Ovary (tissue), 9 donors: ENCODE data around the gene REXO4. TPM values are rescaled to one million over a fixed set of nuclear protein-coding genes. Genes with fewer than 3 reads are reported as not detected.

Experiments
- DNase-seq, 5 donors: peaks; one replicate each; pipeline ENCODE4 v3.0.0-alpha.2; 2019 to 2020
- H3K27ac ChIP-seq, 2 donors: fragments of 200-600 bp; one replicate each; pipeline versions ENCODE4 v1.5.1 to v1.8.0; 2019 to 2022
- H3K27me3 ChIP-seq: fragments of 200-600 bp; one replicate; pipeline ENCODE4 v1.8.0; 2022
- H3K36me3 ChIP-seq: fragments of 200-600 bp; sonication (generic); one replicate; pipeline ENCODE4 v1.5.1; 2019
- H3K4me1 ChIP-seq: one replicate; pipeline ENCODE4 v1.8.1; 2013; ENCODE audit warnings: mild to moderate bottlenecking, moderate library complexity; ENCODE audit not compliant: insufficient read depth
- H3K4me3 ChIP-seq: fragments of 200-600 bp; sonication (generic); one replicate; pipeline ENCODE4 v1.5.1; 2017
- H3K9me3 ChIP-seq, 2 donors: fragments of 200-600 bp in 1 of 2; sonication (generic) in 1 of 2; one replicate each; pipeline versions ENCODE4 v1.5.1 to v1.8.1; 2013 to 2019; ENCODE audit warnings: mild to moderate bottlenecking in 1 of 2, moderate library complexity in 1 of 2
- EP300 ChIP-seq: sonication (generic); formaldehyde crosslinking; IDR thresholded peaks from one replicate; pipeline ENCODE4 v1.6.1; 2017; ENCODE audit warnings: antibody characterized with exemption
- POLR2A ChIP-seq: fragments of 450-650 bp; IDR thresholded peaks from one replicate; pipeline ENCODE4 v1.6.1; 2017; ENCODE audit warnings: antibody characterized with exemption, mild to moderate bottlenecking, moderate library complexity
- WGBS, 3 donors: extraction: QIAGEN DNeasy Blood & Tissue Kit in 1 of 3; methylation state at CpG; one replicate each; pipeline versions ENCODE4 v1.1.5 to v1.1.7; 2013 to 2017; 5-methylcytosine and 5-hydroxymethylcytosine counted together
- intact Hi-C, 4 donors: fragments of 100-400 bp; cut with DNase I; formaldehyde crosslinking; loops; one replicate each; pipeline versions ENCODE4 v1.11.0 to v1.15.1; 2022 to 2023
- polyA plus RNA-seq, 2 donors: library from polyadenylated mRNA; stranded (reverse); fragments of 200-250 nt in 1 of 2; fragments of 350-450 nt in 1 of 2; fragmentation: Illumina TruSeq in 1 of 2; extraction: RNeasy Lipid Tissue Mini Kit (QIAGEN cat#74804) in 1 of 2; gene quantifications; one replicate each; pipeline ENCODE4 v1.2.3, GENCODE V29; 2013 to 2014
- total RNA-seq, 7 donors: library from RNA; depleted of rRNA in 2 of 7; stranded (reverse); fragments of >200 nt in 2 of 7; fragmentation: NEBNext Ultra II Directional in 3 of 7; extraction: Animal tissue kit (Norgen Biotek cat#: 25700) in 3 of 7; gene quantifications; one replicate each; pipeline versions ENCODE4 v1.1.0 to v1.2.4, GENCODE V29; 2016 to 2023
- TF ChIP-seq, protein P1 (sequence below), 3 donors: fragments of 450-650 bp in 2 of 3; fragments of 200-600 bp in 1 of 3; IDR thresholded peaks; one replicate each; pipeline versions ENCODE4 v1.5.1 to v1.8.0; 2016 to 2022; ENCODE audit warnings: antibody characterized with exemption in 3 of 3, mild to moderate bottlenecking in 1 of 3
- donor health status: DM: no; HTN: no; CAD: no; lungs with moderate emphysema.
- donor health status: DM: no; HTN: no; CAD: no.
- donor health status: Bipolar disorder and iron deficiency.
- donor health status: DM: yes; HTN: yes; CAD: no.
- donor health status: DM: no; HTN: no; CAD: no.
- donor health status: DM: yes; HTN: yes; CAD: no.

The REXO4 gene
- total and polyA plus RNA-seq, 9 donors = 15.9 to 31.0 (median 21.9) TPM

DNA sequence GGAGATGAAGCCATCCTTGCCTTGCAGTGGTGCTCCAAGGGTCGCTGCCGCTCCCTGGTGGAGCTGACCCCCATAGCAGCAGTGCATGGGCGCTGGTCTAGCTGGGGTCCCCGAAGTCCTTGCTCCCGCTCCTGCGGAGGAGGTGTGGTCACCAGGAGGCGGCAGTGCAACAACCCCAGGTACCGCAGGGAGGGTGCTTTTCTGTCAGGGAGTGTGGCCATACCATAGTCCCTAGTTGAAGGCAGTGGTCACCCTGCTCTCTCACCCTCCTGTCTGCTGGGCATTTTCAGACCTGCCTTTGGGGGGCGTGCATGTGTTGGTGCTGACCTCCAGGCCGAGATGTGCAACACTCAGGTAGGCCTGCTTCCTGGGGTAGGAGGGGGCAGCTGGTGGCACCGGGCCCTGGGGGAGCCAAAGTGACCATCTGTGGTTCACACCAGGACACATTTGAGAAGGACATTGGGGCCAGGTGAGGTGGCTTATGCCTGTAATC, 15.6 kb upstream of the REXO4 start:
- Histone ChIP-seq H3K27me3 (no peaks in the 10 kb centered on the region), H3K4me3 (no peak overlapping the region), H3K4me1 (peaks cover 1% of the 10 kb centered on the region), H3K27ac (no peak overlapping the region), H3K9me3 (no peaks in the 10 kb centered on the region), H3K36me3 (no peaks in the 10 kb centered on the region)
- WGBS, 3 donors = 81 to 91% (median 88%) methylated on average over 9 to 11 of the region's 11 CpGs
- no peak for DNase-seq
- intact Hi-C loops = no loop called here
- TF ChIP-seq POLR2A (no peak), EP300 (no peak)
- TF ChIP-seq, protein P1, sequence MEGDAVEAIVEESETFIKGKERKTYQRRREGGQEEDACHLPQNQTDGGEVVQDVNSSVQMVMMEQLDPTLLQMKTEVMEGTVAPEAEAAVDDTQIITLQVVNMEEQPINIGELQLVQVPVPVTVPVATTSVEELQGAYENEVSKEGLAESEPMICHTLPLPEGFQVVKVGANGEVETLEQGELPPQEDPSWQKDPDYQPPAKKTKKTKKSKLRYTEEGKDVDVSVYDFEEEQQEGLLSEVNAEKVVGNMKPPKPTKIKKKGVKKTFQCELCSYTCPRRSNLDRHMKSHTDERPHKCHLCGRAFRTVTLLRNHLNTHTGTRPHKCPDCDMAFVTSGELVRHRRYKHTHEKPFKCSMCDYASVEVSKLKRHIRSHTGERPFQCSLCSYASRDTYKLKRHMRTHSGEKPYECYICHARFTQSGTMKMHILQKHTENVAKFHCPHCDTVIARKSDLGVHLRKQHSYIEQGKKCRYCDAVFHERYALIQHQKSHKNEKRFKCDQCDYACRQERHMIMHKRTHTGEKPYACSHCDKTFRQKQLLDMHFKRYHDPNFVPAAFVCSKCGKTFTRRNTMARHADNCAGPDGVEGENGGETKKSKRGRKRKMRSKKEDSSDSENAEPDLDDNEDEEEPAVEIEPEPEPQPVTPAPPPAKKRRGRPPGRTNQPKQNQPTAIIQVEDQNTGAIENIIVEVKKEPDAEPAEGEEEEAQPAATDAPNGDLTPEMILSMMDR (IDR thresholded peaks at IDR 0.05) = no peak

DNA sequence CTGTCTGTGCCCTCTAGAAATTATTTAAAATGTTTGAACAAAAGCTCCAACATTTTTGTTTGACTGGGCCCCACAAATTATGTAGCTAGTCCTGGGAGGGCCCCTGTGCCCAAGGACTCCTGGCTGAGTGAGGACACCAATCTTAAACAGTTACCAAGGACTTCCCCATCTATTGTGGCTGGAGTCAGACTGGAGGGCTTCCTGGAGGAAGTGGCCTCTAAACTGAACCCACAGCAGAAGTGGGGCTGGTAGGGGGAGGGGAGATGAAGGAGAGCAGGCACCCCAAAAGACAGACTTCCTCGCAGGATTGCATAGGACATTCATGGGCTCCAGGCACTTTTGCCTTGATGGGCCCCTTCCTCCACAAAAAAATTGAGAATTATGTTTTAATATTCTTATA, 12.4 kb upstream of the REXO4 start:
- Histone ChIP-seq H3K4me1 (peaks cover 1% of the 10 kb centered on the region), H3K9me3 (no peaks in the 10 kb centered on the region), H3K27me3 (no peaks in the 10 kb centered on the region), H3K27ac (no peak overlapping the region), H3K4me3 (no peak overlapping the region), H3K36me3 (no peaks in the 10 kb centered on the region)
- DNase-seq = no peak
- 90 to 100% (median 96%) methylated on average over 1 of the region's 1 CpG for WGBS, 3 donors
- intact Hi-C loops = no loop called here
- TF ChIP-seq EP300 = no peak
- no peak for TF ChIP-seq POLR2A
- TF ChIP-seq, protein P1 (IDR thresholded peaks at IDR 0.05) = no peak

DNA sequence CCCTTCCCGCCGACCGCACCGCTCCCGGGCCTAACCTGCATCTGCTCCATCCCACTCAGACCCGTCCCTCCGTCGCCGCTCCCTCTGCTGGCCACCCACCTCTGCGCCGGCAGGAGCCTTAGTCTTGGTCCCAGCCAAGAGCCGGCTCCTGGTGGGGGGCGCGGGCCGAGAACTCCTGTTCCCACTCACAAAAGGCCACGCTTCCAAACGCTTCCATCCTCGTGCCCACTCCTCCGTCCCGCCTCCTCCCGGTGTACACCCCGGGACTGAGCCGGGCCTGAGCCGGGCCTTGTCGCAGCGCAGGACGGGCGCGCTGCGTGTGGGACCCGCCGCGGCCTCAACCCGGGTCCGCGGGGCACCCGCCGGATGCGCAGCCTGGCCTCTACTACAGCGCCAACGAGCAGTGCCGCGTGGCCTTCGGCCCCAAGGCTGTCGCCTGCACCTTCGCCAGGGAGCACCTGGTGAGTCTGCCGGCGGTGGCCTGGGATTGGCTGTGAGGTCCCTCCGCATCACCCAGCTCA, 11.9 kb upstream of the REXO4 start:
- intact Hi-C loops = no loop called here
- Histone ChIP-seq H3K36me3 (no peaks in the 10 kb centered on the region), H3K4me1 (peaks cover 1% of the 10 kb centered on the region), H3K27ac (no peak overlapping the region), H3K9me3 (no peaks in the 10 kb centered on the region), H3K27me3 (no peaks in the 10 kb centered on the region), H3K4me3 (no peak overlapping the region)
- DNase-seq = no peak
- TF ChIP-seq, protein P1 (IDR thresholded peaks at IDR 0.05) = no peak
- TF ChIP-seq POLR2A (no peak), EP300 (no peak)
- 26 to 38% (median 38%) methylated on average over 44 to 49 of the region's 49 CpGs for WGBS, 3 donors

DNA sequence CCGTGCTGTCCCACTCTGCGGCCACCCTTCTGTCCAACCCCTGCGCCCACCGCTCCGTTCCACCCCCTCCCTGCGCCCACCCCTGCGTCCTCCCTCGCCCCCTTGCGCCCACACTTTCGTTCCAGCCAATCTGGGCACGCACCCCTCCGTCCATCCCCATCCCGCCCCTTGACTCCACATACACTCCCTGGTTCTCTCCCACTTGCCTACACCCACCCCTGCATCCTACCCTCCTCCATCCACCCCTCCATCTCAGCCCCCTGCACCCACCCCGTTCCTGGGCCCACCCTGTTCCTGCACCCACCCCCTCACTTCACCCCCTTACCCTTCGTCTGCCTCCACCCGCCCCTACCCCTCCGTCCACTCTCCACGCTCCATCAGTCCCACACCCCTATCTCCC, 11.4 kb upstream of the REXO4 start:
- Histone ChIP-seq H3K4me1 (peaks cover 1% of the 10 kb centered on the region), H3K27ac (no peak overlapping the region), H3K27me3 (no peaks in the 10 kb centered on the region), H3K9me3 (no peaks in the 10 kb centered on the region), H3K36me3 (no peaks in the 10 kb centered on the region), H3K4me3 (no peak overlapping the region)
- TF ChIP-seq POLR2A (no peak), EP300 (no peak)
- TF ChIP-seq, protein P1 (IDR thresholded peaks at IDR 0.05) = no peak
- intact Hi-C loops = no loop called here
- 2 to 8% (median 6%) methylated on average over 13 to 18 of the region's 18 CpGs for WGBS, 3 donors
- DNase-seq = no peak
